ENCODE measurements around the gene C14orf132. TPM values are rescaled to one million over a fixed set of nuclear protein-coding genes. Genes with fewer than 3 reads are reported as not detected.

Gene C14orf132
- total RNA-seq, 1 donor from 2014 or later = 8.0 TPM

DNA sequence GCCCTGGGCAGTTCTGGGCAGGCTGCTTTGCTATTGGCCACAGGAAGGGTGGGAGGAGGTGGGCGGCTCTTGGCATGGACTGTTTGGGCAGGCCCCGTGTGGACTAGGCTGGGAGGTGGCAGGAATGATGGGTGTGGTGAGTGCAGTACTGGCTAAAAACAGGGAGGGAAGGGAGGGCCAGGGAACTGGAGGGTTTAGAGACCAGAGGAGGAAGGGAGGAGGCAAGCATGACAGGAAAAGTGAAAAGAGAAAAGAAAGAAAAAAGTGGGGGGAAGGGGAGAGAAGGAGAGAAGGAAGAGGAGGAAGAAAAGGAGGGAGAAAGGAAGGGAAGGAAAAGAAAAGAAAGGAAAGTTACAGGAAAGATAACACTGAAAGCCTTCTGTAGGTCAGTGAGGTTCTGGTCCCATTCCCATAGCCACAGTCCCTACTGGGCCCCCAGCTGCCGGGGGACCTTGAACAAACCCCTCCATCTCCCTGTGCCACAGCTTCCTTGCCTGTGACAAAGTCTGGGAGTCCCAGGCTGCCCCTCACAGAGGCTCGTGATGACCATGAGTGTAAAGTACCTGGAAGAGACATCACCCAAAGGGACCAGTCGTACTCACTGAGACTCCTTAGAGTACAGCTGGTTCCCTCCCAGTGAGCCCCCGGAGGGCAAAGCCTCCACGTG lies 1.1 kb upstream of the C14orf132 start:
- H3K4me2 ChIP-seq (ENCODE audit: low read length) = peak overlapping the region; percentile 86
- H2AFZ ChIP-seq (ENCODE audit: low read depth, low read length) = no peak overlapping the region
- Mint-ChIP-seq H3K4me1 (ENCODE audit: low read depth, unreplicated experiment) (peaks cover 2% of the 10 kb centered on the region), H3K27me3 (ENCODE audit: low read depth, unreplicated experiment) (peaks cover 45% of the 10 kb centered on the region), H3K9me3 (ENCODE audit: unreplicated experiment) (peaks cover 2% of the 10 kb centered on the region), H3K27ac (ENCODE audit: unreplicated experiment) (no peak overlapping the region), H3K4me3 (ENCODE audit: unreplicated experiment) (peak overlapping the region; percentile 82), H3K36me3 (ENCODE audit: low read depth, unreplicated experiment) (peaks cover 2% of the 10 kb centered on the region)
- H3K9me3 ChIP-seq (ENCODE audit: insufficient read depth, low read depth, low read length) = no peaks in the 10 kb centered on the region
- H4K20me1 ChIP-seq (ENCODE audit: insufficient read depth, low read length) = peaks cover 30% of the 10 kb centered on the region
- H3K27me3 ChIP-seq (ENCODE audit: insufficient read depth, low read length) = no peaks in the 10 kb centered on the region
- TF ChIP-seq EZH2 (IDR thresholded peaks at IDR 0.05; ENCODE audit: insufficient read depth, low read length) = no peak
- TF ChIP-seq, protein P1, sequence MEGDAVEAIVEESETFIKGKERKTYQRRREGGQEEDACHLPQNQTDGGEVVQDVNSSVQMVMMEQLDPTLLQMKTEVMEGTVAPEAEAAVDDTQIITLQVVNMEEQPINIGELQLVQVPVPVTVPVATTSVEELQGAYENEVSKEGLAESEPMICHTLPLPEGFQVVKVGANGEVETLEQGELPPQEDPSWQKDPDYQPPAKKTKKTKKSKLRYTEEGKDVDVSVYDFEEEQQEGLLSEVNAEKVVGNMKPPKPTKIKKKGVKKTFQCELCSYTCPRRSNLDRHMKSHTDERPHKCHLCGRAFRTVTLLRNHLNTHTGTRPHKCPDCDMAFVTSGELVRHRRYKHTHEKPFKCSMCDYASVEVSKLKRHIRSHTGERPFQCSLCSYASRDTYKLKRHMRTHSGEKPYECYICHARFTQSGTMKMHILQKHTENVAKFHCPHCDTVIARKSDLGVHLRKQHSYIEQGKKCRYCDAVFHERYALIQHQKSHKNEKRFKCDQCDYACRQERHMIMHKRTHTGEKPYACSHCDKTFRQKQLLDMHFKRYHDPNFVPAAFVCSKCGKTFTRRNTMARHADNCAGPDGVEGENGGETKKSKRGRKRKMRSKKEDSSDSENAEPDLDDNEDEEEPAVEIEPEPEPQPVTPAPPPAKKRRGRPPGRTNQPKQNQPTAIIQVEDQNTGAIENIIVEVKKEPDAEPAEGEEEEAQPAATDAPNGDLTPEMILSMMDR (IDR thresholded peaks at IDR 0.05; ENCODE audit: insufficient read depth, low read depth, low read length) = no peak
- peaks cover 38% of the 10 kb centered on the region for H3K79me2 ChIP-seq (ENCODE audit: insufficient read depth, low read length)
- H3K4me1 ChIP-seq (ENCODE audit: insufficient read depth, low read length) = peaks cover 18% of the 10 kb centered on the region
- H3K27ac ChIP-seq (ENCODE audit: low read depth, low read length) = no peak overlapping the region
- DNase-seq (ENCODE audit: low read depth) = no peak
- H3K9ac ChIP-seq (ENCODE audit: low read length) = no peak overlapping the region
- H3K4me3 ChIP-seq (ENCODE audit: insufficient read depth, low read depth, low read length) = peak overlapping the region; percentile 66
- FAIRE-seq = no peak
- H3K36me3 ChIP-seq (ENCODE audit: insufficient read depth, low read length) = no peaks in the 10 kb centered on the region

GRCh38 chr14:96038558-96038919 lies 623 bp upstream of the C14orf132 start:
- peak overlapping the region; percentile 76 for H2AFZ ChIP-seq (ENCODE audit: low read depth, low read length)
- peak overlapping the region; percentile 86 for H3K4me2 ChIP-seq (ENCODE audit: low read length)
- H3K4me1 ChIP-seq (ENCODE audit: insufficient read depth, low read length) = peaks cover 18% of the 10 kb centered on the region
- H4K20me1 ChIP-seq (ENCODE audit: insufficient read depth, low read length) = peaks cover 35% of the 10 kb centered on the region
- H3K27ac Mint-ChIP-seq (ENCODE audit: unreplicated experiment) = no peak overlapping the region
- H3K4me3 ChIP-seq (ENCODE audit: insufficient read depth, low read depth, low read length) = peak overlapping the region; percentile 66
- H3K4me1 Mint-ChIP-seq (ENCODE audit: low read depth, unreplicated experiment) = peaks cover 2% of the 10 kb centered on the region
- no peaks in the 10 kb centered on the region for H3K9me3 ChIP-seq (ENCODE audit: insufficient read depth, low read depth, low read length)
- peaks cover 2% of the 10 kb centered on the region for H3K9me3 Mint-ChIP-seq (ENCODE audit: unreplicated experiment)
- H3K9ac ChIP-seq (ENCODE audit: low read length) = peak overlapping the region; percentile 50
- no peak overlapping the region for H3K27ac ChIP-seq (ENCODE audit: low read depth, low read length)
- H3K27me3 Mint-ChIP-seq (ENCODE audit: low read depth, unreplicated experiment) = peaks cover 50% of the 10 kb centered on the region
- TF ChIP-seq, protein P1 (IDR thresholded peaks at IDR 0.05; ENCODE audit: insufficient read depth, low read depth, low read length) = no peak
- no peak for TF ChIP-seq EZH2 (IDR thresholded peaks at IDR 0.05; ENCODE audit: insufficient read depth, low read length)
- H3K27me3 ChIP-seq (ENCODE audit: insufficient read depth, low read length) = no peaks in the 10 kb centered on the region
- peaks cover 43% of the 10 kb centered on the region for H3K79me2 ChIP-seq (ENCODE audit: insufficient read depth, low read length)
- no peaks in the 10 kb centered on the region for H3K36me3 ChIP-seq (ENCODE audit: insufficient read depth, low read length)
- FAIRE-seq (no peak), DNase-seq (ENCODE audit: low read depth) (no peak)
- peak overlapping the region; percentile 82 for H3K4me3 Mint-ChIP-seq (ENCODE audit: unreplicated experiment)
- peaks cover 2% of the 10 kb centered on the region for H3K36me3 Mint-ChIP-seq (ENCODE audit: low read depth, unreplicated experiment)

All from astrocyte (in vitro differentiated cells and primary cell).